GM12865 (cell line): ENCODE results near the gene HOXA5.
A peak's percentile ranks its signal among the peaks of the same experiment; 100 is the strongest.

ENCODE experiments used
- DNase-seq: peaks from one replicate; pipeline ENCODE4 v3.0.0; 2010; ENCODE audit warnings: low read depth
- H3K4me3 ChIP-seq: 2 replicates; pipeline ENCODE4 v1.5.1; 2011; ENCODE audit warnings: mild to moderate bottlenecking, low read depth, low read length, control low read depth
- CTCF ChIP-seq: IDR thresholded peaks from 2 replicates; pipeline ENCODE4 v1.5.1; 2011; ENCODE audit warnings: low read length, control low read depth, low read depth, inconsistent platforms; ENCODE audit not compliant: insufficient read depth; ENCODE audit errors: missing control alignments

Gene HOXA5

GRCh38 chr7:27176524-27176845 lies 33.0 kb upstream of the HOXA5 start:
- DNase-seq, result no peak
- TF ChIP-seq CTCF, result no peak
- no peak overlapping the region for H3K4me3 ChIP-seq

DNA sequence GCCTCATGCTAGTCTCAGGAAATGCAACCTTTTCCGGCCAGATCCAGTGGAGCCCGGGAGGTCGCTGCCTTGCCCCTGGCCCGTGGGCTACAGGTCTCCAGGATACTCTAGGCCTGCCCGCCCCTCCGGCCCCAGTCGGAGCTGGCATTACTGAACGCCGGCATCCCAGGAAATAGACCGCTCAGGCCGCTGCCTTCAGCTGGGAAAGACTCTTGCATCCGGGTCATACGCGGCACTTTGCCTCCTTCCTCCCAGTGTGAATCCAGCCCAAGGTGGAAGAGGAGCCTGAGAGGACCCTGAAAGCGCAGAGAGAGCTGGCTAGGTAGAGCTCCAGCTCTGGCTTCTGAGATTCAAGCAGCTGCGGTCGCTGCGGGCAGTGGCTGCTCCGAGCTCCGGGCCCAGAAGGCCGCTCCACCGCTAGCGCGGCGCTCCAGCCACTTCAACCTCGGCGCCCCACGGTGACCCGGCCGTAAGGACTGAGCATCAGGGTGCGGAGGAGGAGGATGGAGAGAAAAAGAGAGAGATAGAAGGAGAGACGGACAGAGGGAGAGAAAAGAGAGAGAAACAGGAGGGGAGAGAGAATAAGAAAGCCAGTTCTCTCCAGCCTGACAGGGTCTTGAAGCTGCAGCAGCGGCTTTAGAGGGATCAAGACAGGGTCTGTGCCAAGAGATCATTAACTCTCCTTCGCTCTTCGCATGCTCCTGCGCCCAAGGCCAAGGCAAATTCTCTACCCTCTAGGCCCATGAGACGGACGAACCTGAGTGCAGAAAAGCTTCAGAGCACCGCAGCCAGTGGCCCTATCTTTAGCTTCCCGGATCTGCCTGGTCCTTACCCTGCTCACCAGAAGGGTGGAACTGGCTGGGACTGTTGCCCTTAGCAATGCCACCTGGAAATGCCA lies 32.4 kb upstream of the HOXA5 start:
- DNase-seq, result no peak
- no peak for TF ChIP-seq CTCF
- H3K4me3 ChIP-seq, result no peak overlapping the region

DNA sequence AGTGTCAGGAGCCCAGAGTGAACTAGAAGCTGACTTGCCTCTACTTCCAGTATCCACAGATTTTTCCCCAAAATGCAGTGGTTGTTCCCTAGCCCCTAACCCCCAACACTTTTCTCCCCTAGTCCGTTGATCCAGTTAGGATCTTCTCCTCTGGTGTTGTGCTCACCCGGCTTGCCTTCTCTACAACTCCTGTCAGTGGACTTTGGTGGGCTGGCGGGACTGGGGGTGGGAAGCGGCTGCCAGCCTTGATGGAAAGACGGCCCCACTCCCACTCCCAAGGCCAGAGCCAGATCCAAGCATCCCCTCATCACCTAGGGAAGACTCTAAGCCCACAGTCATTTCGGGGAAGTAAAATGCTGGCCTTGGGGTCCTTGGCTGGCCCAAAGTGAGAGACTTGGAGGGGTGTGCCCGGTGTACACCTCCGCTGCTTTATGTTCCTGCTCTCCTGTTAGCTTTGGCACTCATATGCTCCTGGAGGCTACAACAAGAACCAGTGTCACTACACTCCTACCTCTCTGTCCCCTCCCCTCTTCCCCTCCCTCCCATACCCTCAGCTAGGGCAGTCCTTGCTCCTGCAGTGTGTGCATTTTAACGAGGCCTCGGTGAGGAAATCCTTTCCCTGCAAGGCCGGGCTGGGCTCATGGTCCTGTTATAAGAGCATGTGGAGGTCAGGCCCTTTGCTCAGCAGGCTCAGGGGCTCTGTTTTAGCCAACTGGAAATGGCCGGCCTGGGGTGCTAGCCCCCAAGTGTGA lies 31.6 kb upstream of the HOXA5 start:
- no peak for DNase-seq
- no peak overlapping the region for H3K4me3 ChIP-seq
- TF ChIP-seq CTCF, result no peak

- TF ChIP-seq CTCF, result no peak
- H3K4me3 ChIP-seq, result peak within 1 kb of the TSS; percentile 46
- no peak for DNase-seq
Measured at GRCh38 chr7:27173956-27174873, 30.7 kb upstream of the HOXA5 start, which contains the start of gene HOXA10. Gene HOXA10, minus strand, starts transcription at chr7:27174320. Its CDS starts 14 bp downstream, at chr7:27174306.

DNA sequence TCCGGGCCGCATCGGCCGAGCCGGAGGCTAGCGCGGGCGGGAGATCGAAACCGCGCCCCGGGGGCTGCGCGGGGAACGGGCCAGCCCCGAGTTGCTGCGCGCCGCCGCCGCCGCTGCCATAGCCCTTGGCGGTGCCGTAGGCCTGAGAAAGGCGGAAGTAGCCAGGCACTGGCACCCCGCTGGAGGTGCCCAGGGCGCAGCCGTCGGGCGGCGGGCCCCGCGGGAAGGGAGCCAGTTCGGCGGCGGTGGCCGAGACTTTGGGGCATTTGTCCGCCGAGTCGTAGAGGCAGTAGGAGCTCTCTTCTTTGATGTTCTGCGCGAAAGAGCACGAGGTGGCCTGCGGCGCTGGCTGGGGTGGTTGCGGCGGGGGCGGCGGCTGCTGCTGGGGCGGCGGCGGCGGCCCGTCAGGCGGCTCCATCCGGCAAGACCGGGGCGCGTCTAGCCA lies 30.1 kb upstream of the HOXA5 start:
- no peak for TF ChIP-seq CTCF
- peak overlapping the region; percentile 46 for H3K4me3 ChIP-seq
- no peak for DNase-seq

DNA sequence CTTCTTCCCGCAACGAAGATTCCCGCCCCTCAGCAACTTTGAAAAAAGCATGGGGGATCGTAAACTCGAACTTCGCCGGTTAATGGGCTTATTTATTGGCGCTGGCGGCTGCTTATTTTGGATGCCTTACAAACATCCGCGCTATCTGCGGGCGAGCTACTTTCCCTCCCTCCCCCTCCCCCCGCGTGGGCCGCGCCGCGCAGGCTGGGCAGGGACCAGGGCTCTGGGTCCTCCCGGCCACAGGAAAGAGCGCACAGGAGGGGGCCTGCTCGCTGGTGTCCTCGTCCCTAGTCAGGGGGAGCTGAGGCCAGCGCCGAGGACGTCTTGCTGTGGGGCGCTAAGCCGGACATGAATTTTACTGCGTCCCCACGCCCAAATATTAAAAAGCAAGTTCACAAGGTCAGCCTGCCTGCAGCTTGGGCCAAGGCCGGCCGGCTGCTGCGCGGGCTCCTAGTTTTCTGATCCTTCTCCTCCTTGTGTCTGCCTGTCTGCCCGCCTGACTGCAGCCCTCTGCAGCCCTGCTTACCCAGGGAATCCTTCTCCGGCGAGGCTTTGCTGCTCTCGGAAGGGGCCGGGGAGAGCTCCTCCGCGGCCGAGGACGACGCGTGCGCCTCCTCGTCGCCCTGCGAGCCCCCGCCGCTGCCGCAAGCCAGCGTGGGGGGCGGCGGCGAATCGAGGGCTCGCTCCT lies 29.5 kb upstream of the HOXA5 start:
- H3K4me3 ChIP-seq, result peak overlapping the region; percentile 46
- TF ChIP-seq CTCF, result no peak
- no peak for DNase-seq
